Transverse colon (tissue), 4 donors: ENCODE data around the gene HSDL1.

Experiments used
- POLR2AphosphoS5 ChIP-seq, 3 donors: sonication (generic); formaldehyde crosslinking; IDR thresholded peaks; one replicate each; pipeline ENCODE4 v1.6.1; 2016; ENCODE audit warnings: antibody characterized with exemption in 3 of 3
- TF ChIP-seq, protein P1 (sequence below), 5 experiments: fragments of 200-600 bp in 3 of 5; fragments of 450-650 bp in 2 of 5; sonication (generic) in 3 of 5; IDR thresholded peaks; 1 replicate in 2 of 5; 2 replicates in 3 of 5; pipeline ENCODE4 v1.5.1; 2016 to 2017; ENCODE audit warnings: antibody characterized with exemption in 5 of 5, inconsistent platforms in 3 of 5, mild to moderate bottlenecking in 2 of 5, moderate library complexity in 1 of 5

DNA sequence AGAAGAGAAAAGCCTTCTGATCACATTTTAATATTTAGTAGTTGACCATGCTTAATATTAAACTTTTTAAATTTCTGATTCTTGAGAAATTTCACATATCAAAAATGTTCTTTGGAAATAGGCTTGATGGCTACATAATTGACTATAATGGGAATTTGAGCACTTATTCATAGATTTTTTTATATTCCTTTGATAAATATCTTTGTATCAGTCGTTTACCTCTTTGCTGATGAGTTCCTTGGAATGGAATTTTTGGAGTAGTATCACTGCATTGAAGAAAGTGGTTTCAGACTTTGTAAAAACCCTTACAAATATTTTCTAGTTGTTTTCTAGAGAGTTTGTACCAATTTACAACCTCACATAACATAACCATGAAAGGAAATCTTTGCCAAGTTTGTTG, 14.8 kb upstream of the HSDL1 start:
- TF ChIP-seq, protein P1, sequence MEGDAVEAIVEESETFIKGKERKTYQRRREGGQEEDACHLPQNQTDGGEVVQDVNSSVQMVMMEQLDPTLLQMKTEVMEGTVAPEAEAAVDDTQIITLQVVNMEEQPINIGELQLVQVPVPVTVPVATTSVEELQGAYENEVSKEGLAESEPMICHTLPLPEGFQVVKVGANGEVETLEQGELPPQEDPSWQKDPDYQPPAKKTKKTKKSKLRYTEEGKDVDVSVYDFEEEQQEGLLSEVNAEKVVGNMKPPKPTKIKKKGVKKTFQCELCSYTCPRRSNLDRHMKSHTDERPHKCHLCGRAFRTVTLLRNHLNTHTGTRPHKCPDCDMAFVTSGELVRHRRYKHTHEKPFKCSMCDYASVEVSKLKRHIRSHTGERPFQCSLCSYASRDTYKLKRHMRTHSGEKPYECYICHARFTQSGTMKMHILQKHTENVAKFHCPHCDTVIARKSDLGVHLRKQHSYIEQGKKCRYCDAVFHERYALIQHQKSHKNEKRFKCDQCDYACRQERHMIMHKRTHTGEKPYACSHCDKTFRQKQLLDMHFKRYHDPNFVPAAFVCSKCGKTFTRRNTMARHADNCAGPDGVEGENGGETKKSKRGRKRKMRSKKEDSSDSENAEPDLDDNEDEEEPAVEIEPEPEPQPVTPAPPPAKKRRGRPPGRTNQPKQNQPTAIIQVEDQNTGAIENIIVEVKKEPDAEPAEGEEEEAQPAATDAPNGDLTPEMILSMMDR (IDR thresholded peaks at IDR 0.05): no peak
- TF ChIP-seq POLR2AphosphoS5 (IDR thresholded peaks at IDR 0.05): no peak
